Measurements from ENCODE around the gene CAND2. TPM values are rescaled to one million over a fixed set of nuclear protein-coding genes. Genes with fewer than 3 reads are reported as not detected.

The CAND2 gene
- total RNA-seq, 1 donor from 2014 or later: 11.3 TPM

DNA sequence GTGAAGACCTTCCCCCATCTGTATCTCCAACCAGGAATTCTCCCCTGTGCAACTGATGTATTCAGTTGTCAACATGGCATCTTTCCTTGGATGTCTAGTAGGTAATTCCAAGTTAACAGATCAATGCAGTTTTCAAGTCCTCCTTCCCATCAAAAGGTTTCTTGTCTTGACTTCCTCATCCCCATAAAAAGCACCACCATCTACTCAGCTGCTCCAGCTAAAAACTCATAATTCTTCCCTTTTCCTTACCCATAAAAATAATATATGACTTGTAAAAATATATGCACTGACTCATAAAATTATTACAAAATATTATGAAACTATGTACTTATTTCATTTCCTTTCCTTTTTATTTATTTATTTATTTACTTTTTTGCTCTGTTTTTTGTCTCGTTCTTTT lies 5.0 kb upstream of the CAND2 start:
- no peak overlapping the region for H3K4me3 Mint-ChIP-seq (ENCODE audit: unreplicated experiment)
- H3K9me3 Mint-ChIP-seq (ENCODE audit: low read depth): no peaks in the 10 kb centered on the region
- peaks cover 2% of the 10 kb centered on the region for H3K27me3 Mint-ChIP-seq (ENCODE audit: low read depth)
- TF ChIP-seq, protein P1, sequence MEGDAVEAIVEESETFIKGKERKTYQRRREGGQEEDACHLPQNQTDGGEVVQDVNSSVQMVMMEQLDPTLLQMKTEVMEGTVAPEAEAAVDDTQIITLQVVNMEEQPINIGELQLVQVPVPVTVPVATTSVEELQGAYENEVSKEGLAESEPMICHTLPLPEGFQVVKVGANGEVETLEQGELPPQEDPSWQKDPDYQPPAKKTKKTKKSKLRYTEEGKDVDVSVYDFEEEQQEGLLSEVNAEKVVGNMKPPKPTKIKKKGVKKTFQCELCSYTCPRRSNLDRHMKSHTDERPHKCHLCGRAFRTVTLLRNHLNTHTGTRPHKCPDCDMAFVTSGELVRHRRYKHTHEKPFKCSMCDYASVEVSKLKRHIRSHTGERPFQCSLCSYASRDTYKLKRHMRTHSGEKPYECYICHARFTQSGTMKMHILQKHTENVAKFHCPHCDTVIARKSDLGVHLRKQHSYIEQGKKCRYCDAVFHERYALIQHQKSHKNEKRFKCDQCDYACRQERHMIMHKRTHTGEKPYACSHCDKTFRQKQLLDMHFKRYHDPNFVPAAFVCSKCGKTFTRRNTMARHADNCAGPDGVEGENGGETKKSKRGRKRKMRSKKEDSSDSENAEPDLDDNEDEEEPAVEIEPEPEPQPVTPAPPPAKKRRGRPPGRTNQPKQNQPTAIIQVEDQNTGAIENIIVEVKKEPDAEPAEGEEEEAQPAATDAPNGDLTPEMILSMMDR (IDR thresholded peaks at IDR 0.05): no peak
- no peaks in the 10 kb centered on the region for H3K36me3 Mint-ChIP-seq (ENCODE audit: low read depth)
- H3K27ac Mint-ChIP-seq (ENCODE audit: unreplicated experiment): peak overlapping the region; percentile 25
- peaks cover 10% of the 10 kb centered on the region for H3K4me1 Mint-ChIP-seq (ENCODE audit: low read depth)
- DNase-seq (ENCODE audit: low spot score): no peak

DNA sequence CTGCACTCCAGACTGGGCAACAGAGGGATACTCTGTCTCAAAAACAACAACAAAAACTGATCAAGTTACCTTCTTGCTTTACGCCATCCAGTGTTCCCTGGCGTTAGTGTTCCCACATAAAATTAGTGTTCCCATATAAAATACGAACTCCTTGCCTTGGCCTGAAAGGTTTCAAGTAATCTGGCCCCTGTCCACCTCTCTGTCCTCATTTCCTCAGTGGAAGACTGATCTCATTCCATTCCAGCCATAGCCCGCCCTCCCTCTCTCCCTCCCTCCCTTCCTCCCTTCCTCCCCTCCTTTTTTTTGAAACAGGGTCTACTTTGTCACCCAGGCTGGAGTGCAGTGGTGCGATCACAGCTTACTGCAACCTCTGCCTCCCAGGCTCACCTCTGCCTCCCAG lies 2.8 kb upstream of the CAND2 start:
- Mint-ChIP-seq H3K4me3 (ENCODE audit: unreplicated experiment) (no peak overlapping the region), H3K27me3 (ENCODE audit: low read depth) (no peaks in the 10 kb centered on the region), H3K4me1 (ENCODE audit: low read depth) (peaks cover 20% of the 10 kb centered on the region), H3K27ac (ENCODE audit: unreplicated experiment) (no peak overlapping the region), H3K36me3 (ENCODE audit: low read depth) (no peaks in the 10 kb centered on the region), H3K9me3 (ENCODE audit: low read depth) (no peaks in the 10 kb centered on the region)
- DNase-seq (ENCODE audit: low spot score): no peak
- TF ChIP-seq, protein P1 (IDR thresholded peaks at IDR 0.05): no peak

DNA sequence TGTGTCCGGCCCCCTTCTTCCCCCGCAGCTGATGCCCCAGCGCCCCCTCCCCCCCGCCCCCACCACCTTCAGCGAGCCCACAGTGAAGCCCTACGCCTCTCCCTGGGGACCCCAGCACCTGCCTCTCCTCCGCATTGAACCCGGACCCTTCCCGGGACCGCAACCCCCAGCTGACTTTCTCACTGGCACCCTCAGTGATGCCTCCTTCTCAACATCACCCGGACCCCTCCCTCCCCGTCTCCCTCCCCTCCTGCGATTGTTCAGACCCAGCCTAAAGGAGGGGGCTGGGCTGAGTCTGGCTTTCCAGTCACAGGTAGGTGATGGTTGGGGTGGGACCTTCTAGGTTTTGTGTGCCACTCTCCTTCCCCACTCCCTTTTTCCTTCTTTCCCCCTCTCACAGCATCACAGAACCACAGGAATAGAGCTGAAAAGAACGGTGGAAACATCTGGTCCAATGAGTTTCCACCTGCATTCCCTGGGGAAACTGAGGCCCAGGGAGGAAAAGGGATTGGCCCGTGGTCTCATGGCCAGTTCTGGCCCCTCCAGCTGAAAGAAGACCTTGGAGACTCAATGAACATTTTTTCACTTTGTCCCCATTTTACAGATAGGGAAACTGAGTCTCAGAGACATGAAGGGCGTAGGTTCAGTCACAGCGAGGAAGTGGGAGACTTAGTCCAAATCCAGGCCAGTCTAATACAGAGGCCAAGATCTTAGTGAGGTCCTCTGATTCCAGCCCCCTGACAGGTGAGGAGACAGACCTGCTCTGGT lies 828 bp downstream of the CAND2 start:
- H3K4me3 Mint-ChIP-seq (ENCODE audit: unreplicated experiment): peak overlapping the region; percentile 88
- no peaks in the 10 kb centered on the region for H3K36me3 Mint-ChIP-seq (ENCODE audit: low read depth)
- H3K27ac Mint-ChIP-seq (ENCODE audit: unreplicated experiment): no peak overlapping the region
- H3K4me1 Mint-ChIP-seq (ENCODE audit: low read depth): peaks cover 14% of the 10 kb centered on the region
- H3K27me3 Mint-ChIP-seq (ENCODE audit: low read depth): no peaks in the 10 kb centered on the region
- TF ChIP-seq, protein P1 (IDR thresholded peaks at IDR 0.05): no peak
- DNase-seq (ENCODE audit: low spot score): no peak
- no peaks in the 10 kb centered on the region for H3K9me3 Mint-ChIP-seq (ENCODE audit: low read depth)

DNA sequence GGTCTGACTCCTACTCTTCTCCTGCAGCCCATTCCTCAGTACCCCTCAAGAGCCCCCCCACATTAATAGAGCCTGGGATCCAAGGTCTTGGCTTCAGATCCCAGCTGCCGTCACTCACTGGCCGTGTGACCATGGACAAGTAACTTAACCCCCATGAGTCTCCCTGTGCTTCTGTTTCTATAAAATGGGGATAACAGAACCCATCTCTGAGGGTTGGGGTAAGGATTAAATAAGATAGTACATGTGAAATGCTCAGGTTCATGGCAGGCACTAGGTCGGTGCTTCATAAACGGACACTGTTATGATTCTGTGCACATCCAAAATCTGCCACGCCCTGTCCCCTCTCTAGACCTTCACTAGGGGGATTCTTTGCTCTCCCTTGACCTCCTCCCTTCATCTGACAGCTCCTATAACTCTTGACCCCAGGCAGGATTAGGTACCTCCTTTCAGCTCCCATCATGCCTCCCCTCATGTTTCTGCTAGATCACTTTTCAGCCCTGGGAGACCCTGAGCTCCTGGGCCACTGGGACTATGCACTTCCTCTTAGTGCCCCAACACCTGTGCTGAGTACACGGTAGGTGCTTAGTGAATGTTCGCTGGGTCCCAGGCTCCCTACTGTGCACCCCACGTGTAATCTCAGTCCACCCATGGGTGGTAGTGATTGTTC lies 1.5 kb downstream of the CAND2 start:
- Mint-ChIP-seq H3K27ac (ENCODE audit: unreplicated experiment) (peak overlapping the region; percentile 49), H3K4me3 (ENCODE audit: unreplicated experiment) (no peak overlapping the region)
- no peak for DNase-seq (ENCODE audit: low spot score)

DNA sequence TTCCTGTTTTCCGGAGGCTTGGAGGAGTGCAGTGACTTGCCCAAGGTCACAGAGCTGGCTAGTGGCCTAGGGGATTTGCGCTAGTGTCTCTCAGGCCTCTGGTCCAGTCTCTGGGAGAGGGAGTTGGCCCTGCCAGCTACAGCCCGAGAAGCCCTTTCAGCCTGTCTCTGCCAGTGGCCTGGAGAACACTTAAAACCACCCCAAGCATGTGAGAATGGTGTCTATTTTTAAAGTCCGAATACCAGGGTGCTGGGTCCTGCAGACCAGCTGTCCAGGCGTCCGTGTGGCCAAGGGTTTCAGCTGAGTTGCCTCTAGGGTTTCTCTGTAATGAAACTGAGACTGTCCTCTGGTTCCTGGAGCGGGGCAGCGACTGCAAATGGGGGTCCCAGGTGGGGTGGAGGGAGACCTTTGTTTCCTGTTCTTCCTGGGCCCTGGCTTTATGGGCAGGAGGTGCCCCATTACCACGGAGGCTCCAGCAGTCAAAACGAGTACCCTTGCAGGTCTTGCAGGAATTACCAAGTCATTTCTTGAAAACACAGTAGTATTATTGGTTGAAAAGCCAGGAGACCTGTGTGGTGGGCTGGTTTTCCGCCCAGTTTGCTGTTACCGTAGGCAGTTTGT lies 2.2 kb downstream of the CAND2 start:
- peaks cover 14% of the 10 kb centered on the region for H3K4me1 Mint-ChIP-seq (ENCODE audit: low read depth)
- H3K36me3 Mint-ChIP-seq (ENCODE audit: low read depth): peaks cover 4% of the 10 kb centered on the region
- no peak overlapping the region for H3K4me3 Mint-ChIP-seq (ENCODE audit: unreplicated experiment)
- H3K27me3 Mint-ChIP-seq (ENCODE audit: low read depth): no peaks in the 10 kb centered on the region
- TF ChIP-seq, protein P1 (IDR thresholded peaks at IDR 0.05): no peak
- H3K27ac Mint-ChIP-seq (ENCODE audit: unreplicated experiment): no peak overlapping the region
- DNase-seq (ENCODE audit: low spot score): no peak
- no peaks in the 10 kb centered on the region for H3K9me3 Mint-ChIP-seq (ENCODE audit: low read depth)

More for the DNA sequence above, 1.5 kb downstream of the CAND2 start:
- TF ChIP-seq, protein P1 (IDR thresholded peaks at IDR 0.05): no peak
- H3K27me3 Mint-ChIP-seq (ENCODE audit: low read depth): no peaks in the 10 kb centered on the region
- no peaks in the 10 kb centered on the region for H3K36me3 Mint-ChIP-seq (ENCODE audit: low read depth)
- H3K4me1 Mint-ChIP-seq (ENCODE audit: low read depth): peaks cover 14% of the 10 kb centered on the region
- H3K9me3 Mint-ChIP-seq (ENCODE audit: low read depth): no peaks in the 10 kb centered on the region

Data from chondrocyte (in vitro differentiated cells).